Retinal pigment epithelial cell (primary cell): ENCODE measurements around the gene ZNF512.

Experiments used
- DNase-seq: peaks from one replicate; pipeline ENCODE4 v3.0.0-alpha.2; 2010; ENCODE audit warnings: low read depth
- H3K4me3 ChIP-seq: 2 replicates; pipeline ENCODE4 v1.5.1; 2011; ENCODE audit warnings: mild to moderate bottlenecking, low read length, control low read depth, moderate library complexity
- CTCF ChIP-seq: conservative IDR thresholded peaks from 2 replicates; pipeline ENCODE4 v1.5.1; 2011; ENCODE audit warnings: low read depth, low read length, control low read depth, inconsistent platforms

Gene ZNF512

GRCh38 chr2:27664622-27665363 is 82.0 kb downstream of the ZNF512 start:
- TF ChIP-seq CTCF: no peak
- H3K4me3 ChIP-seq: peak overlapping the region; percentile 91
- no peak for DNase-seq

- no peak for TF ChIP-seq CTCF
- DNase-seq: no peak
- no peak overlapping the region for H3K4me3 ChIP-seq
Observed at GRCh38 chr2:27667446-27667845, 84.6 kb downstream of the ZNF512 start.

- DNase-seq: no peak
- TF ChIP-seq CTCF: no peak
- no peak overlapping the region for H3K4me3 ChIP-seq
Observed at GRCh38 chr2:27671235-27671634, 88.4 kb downstream of the ZNF512 start.
